ENCODE results near the gene SORCS2.

Gene SORCS2

DNA sequence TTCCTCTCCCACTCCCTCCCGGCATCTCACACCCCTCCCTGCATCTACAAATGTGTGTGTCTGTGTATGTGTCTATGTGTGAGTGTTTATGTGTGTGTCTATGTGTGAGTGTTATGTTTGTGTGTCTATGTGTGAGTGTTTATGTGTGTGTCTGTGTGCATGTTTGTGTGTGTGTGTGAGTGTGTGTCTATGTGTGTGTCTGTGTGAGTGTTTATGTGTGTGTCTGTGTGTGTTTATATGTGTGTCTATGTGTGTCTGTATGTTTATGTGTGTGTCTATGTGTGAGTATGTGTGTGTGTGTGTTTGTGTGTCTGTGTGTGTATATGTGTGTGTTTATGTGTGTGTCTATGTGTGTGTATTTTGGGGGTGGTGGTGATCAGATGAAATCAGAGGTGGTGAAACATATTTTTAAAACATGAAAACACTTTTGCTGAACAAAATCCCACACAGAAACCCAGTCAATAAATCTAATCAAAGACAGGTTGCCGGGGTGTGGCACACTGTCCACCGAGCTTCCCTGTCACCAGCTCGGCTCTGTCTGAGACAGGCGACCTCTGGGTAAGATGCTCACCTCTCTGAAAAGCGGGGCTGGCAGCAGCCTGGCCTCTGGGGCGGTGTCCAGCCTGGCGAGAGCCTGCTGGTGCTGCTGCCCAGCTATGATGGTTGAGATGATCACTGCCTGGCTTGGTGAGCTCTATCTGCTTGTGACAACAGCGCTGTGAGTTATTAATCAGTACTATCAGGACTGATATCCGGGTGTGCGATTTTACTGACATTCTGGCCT is 429.1 kb downstream of the SORCS2 start:
- in situ Hi-C loops (cut with MboI; ENCODE audit: low sequenced_read_pairs), result no loop called here

GRCh38 chr4:7622371-7622770 is 430.0 kb downstream of the SORCS2 start:
- in situ Hi-C loops (cut with MboI; ENCODE audit: low sequenced_read_pairs), result no loop called here

DNA sequence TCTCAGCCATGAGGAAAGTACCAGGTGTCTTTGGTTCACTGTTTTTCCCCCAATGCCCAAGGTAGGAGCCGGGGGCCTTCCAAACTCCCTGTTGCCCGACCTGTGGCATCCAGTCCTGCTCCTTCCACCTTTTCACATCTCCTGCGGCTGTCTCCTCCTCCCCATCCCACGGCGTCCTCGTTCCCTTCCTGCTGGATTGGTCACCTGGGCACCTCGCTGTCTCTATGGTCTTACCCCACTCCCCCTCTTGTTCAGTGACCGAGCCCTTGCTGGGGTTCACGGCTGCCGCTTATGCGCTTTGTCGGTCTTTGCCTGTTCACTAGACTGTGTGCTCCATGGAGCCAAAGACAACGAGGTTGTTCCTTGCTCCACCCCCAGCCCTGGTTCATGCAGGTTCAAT is 431.1 kb downstream of the SORCS2 start:
- in situ Hi-C loops (cut with MboI; ENCODE audit: low sequenced_read_pairs), result no loop called here

DNA sequence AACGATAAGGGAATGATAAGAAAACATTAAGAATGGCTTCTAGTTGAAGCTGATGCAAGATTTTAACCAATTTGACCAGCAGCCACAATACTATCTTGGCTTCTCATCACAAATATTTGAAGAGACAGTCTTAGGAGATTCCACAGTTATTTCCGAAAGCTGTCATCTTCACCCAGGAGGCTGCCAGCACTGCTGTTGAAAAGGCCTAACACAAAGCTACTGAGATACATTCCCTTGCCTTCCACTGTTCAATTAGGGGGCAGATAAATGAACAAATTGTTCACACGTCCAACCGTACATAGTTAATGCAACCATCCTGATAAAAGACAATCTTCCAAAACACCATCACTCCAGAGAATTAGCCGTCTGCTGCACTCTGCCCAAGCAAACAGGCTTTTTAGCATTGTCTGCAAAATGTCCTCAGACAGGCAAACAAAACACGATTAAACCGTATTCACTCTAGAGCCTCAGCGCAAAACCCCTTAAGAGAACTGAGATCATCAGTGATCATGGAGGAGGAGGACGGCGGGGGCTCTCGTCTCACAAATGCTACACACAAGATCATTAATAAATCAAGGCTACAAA is 432.1 kb downstream of the SORCS2 start:
- in situ Hi-C loops (cut with MboI; ENCODE audit: low sequenced_read_pairs), result no loop called here

DNA sequence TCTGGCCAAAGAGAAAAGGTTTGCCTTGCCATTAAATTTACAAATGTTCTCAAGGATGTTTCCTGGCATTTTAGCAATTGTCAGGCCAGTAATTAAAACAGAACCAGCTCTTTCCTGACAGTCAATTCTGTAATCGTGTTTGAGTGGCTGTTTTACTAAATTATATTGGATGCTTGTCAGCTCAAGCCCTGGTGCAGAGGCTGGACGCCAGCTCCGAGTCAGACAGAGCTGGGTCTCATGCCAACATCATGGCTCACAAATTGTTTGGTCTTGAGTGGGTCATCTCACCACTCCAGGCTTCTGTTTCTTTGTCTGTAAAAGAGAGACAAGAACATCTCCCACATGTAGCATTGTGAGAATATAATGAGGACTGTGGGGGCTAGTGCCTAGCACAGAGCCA is 432.7 kb downstream of the SORCS2 start:
- in situ Hi-C loops (cut with MboI; ENCODE audit: low sequenced_read_pairs), result no loop called here

GRCh38 chr4:7626531-7626930 is 434.2 kb downstream of the SORCS2 start:
- in situ Hi-C loops (cut with MboI; ENCODE audit: low sequenced_read_pairs), result no loop called here

DNA sequence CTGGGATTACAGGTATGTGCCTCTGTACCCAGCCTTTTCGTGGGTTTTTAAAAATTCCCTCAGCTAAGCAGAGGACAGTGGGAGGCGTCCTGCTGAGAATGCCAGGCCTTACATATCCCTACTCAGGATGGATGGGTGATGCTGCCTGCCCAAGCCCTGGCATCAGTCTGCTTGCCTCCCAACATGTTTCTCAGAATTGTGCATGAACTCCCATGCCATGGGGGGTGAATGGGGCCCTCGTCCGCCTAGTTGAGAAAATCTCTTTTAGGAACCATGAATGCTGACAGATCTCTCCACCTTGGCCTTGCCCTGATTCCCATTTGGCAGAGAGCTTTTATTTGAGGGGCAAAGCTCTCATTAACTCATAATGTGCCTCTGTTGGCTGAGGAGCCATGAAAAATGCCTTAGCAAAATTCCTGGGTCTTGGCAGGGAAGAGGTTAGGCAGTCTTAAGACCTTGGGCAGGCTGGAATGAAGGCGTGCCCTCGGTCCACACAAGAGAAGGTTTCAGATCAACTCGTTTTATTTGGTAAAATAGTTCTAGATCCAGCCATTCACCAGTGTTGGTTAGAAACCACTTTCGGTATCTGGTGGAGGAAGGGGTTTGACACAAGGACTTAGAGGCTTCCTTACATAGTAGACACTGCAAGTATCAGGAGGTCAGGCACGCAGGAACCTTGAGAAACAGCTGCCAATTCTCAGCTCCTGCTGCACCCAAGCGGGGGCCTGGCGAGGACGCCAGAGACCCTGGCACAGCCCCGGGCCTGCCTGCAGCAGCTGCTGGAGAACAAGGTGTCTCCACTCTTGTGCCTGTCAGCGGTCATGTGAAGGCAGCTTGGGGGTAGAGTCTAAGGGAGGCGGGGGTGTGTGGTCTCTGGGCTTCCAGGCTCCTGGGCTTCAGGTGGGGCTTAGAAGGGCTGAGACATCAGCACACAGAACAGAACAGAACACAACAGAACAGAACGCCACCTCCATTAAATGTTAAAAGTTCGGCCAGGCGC is 435.2 kb downstream of the SORCS2 start:
- in situ Hi-C loops (cut with MboI; ENCODE audit: low sequenced_read_pairs), result no loop called here

DNA sequence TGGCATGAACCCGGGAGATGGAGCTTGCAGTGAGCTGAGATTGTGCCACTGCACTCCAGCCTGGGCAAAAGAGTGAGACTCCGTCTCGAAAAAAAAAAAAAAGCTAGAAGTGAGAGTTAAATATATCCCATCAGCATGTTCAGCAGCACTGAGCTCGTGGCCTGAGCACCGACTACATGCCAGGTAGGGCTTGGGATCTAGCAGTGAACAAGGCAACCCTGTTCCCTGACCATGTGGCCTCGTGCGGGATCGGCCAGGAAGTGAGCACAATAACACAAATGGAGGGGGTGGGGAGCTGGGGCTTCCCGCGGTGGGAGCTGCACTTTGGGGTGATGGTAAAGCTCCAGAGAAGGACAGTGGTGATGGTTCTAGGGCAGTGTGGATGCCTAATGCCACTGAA is 436.1 kb downstream of the SORCS2 start:
- in situ Hi-C loops (cut with MboI; ENCODE audit: low sequenced_read_pairs), result no loop called here

GRCh38 chr4:7629501-7630254 is 437.3 kb downstream of the SORCS2 start:
- in situ Hi-C loops (cut with MboI; ENCODE audit: low sequenced_read_pairs), result no loop called here

DNA sequence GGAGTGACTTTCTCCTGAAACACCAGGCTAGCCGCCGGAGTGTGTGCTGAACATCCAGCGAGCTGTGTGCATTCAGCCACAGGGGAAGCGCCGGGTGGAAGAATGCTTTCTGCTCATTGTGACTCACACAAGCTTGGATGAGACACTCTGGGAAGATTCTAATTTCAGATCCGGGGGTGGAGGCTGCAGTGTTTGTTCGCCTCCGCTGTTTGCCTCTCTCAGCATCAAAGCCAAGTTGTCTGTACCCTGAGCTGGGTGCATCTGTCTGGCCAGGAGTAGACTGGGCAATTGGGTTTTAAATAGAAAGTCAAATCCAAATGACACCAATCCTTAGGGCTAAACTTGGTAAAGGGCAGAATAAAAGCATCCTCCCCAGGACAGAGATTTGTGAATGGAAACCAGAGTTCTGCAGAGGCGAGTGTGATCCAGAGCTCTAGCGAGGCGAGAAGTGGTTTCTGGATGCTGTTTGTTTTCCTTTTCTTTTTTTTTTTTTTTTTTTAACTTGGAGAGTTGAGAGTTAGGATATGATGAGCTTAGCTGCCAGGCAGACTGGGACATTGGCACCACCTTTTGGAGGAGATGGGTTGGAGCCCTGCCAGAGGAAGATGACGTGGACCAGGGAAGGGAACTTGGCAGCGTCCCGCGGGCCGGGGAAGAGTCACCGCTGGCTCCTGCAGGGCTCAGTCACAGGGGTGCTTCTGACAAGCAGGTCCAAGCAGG is 438.4 kb downstream of the SORCS2 start:
- in situ Hi-C loops (cut with MboI; ENCODE audit: low sequenced_read_pairs), result no loop called here

GRCh38 chr4:7631288-7632014 is 439.1 kb downstream of the SORCS2 start:
- in situ Hi-C loops (cut with MboI; ENCODE audit: low sequenced_read_pairs), result no loop called here

DNA sequence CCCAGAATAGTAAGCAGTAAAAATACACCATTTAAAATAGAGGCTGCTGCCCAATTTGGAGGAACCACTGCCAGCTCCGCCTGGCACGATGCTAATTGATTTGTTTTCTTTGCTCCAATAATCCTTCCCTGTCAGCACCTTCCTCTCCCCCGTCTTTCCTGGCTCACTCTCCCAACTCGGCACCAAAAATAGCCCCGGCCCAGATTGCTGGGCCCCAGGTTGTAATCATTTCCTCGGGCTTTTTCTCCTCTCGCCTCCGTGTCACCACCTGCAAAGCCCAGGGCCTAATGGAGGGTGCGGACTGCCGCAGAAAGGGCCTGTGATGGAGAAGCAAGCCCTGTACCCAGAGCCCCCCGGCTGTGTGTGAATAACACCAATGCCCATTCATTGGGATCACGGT is 440.0 kb downstream of the SORCS2 start:
- in situ Hi-C loops (cut with MboI; ENCODE audit: low sequenced_read_pairs), result no loop called here

DNA sequence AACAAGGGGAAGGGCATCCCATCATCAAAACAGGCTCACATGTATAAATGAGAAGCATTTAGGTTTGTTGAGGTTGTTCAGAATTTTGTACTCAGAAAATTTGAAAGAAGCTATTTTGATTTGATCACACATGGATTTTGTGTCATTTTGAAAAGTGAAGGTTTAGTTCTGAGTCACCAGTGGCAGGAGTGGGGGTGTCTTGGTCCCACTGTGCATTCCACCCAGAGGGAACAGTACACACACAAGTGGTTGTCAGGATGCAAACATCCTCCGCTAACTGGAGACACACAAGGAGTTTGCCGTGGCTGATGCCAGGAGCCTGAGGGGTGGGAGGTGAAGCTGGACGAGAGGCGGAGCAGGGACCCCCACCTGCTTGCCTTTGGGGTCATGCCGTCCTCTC is 440.6 kb downstream of the SORCS2 start:
- in situ Hi-C loops (cut with MboI; ENCODE audit: low sequenced_read_pairs), result no loop called here

DNA sequence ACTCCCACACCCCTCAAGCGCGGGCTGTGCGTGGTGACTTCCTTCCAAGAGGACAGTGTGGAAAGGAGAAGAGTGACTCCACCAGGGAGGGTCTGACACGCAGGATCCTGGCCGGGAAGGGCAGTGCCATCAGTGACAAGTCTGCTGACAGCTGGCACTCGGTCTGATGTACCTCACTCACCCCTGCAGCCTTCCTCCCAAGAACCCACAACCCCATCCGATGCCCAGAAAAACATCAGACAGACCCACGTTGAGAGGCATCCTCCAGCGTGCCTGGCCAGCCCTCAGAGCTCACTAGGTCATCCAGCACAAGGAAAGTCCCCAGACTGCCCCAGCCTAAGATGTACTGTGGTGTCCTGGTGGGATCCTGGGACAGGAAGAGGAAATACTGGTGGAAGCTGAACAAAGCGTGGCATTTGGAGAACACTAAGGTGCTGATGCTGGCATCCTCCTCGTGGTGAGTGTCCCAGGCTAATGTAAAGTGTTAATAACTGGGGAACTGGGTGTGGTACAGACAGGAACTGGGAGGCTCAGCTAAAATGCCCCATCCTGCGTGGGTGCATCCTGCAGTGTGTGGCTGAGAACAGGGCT is 442.4 kb downstream of the SORCS2 start:
- in situ Hi-C loops (cut with MboI; ENCODE audit: low sequenced_read_pairs), result no loop called here

DNA sequence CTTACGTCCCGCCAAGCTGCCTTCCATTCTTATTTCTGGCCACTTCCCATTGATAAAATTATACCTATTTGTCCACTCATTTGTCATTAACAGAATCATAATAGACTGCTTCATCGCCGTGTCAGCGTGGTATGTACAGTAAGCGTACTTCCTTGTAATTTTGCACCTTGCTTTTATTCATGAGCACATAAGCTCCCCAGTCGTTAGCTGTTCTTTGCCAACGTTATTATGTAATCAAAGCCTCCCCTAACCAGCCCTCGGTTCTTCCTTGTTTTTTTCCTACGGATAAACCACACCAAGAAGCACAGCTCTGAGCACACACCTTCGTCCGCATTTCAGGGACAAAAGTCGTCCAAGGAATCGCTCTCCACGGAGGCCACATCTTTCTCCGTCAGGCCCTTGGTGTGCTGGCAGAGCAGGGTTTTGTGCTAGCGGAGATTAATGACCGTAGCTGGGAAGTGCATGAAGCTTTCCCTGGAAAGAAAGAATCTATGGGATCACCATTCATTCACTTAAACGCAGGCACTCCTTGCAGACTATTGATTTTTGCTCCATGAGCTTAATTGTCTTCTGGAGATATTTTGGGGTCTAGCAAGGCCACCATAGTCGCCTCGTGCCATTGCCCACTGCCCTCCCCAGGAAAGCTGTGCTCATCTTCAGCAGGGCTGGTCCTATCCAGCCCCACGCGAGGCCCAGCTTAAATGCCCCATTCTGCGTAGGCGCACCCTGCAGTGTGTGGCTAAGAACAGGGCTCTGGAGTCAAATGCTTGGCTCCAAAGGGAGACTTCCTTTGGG is 443.3 kb downstream of the SORCS2 start:
- in situ Hi-C loops (cut with MboI; ENCODE audit: low sequenced_read_pairs), result no loop called here

DNA sequence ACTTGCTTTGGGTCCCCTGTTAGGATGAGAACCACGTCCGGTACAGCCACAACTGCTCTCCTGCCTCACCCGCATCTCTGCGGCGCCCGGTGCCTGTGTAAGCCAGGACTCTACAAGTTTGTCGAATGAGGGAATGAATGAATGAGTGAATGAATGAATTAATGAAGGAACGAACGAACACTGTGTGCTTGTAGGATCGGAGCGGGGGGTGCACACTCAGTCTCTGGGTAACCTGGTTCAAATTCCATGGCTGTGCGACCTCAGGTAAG is 443.8 kb downstream of the SORCS2 start:
- in situ Hi-C loops (cut with MboI; ENCODE audit: low sequenced_read_pairs), result no loop called here

DNA sequence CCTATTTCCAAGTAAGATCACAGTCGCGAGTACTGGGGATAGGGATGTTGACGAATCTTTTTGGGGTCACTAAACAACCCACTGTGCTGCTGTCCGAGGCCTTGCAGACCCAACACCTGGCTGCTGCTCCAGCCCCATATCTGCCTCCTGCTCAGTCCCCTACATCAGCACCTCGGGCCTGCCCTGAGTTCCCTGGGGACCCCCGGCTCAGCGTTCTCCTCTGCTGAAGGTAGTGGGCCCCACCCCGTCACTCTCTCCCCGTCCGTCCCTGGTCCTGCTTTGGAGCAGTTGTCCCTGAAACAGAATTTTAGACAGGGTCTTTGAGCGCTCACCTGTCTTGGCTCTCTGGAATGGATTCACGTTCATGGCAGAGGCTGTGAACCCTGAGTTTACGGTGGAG is 444.8 kb downstream of the SORCS2 start:
- in situ Hi-C loops (cut with MboI; ENCODE audit: low sequenced_read_pairs), result no loop called here

DNA sequence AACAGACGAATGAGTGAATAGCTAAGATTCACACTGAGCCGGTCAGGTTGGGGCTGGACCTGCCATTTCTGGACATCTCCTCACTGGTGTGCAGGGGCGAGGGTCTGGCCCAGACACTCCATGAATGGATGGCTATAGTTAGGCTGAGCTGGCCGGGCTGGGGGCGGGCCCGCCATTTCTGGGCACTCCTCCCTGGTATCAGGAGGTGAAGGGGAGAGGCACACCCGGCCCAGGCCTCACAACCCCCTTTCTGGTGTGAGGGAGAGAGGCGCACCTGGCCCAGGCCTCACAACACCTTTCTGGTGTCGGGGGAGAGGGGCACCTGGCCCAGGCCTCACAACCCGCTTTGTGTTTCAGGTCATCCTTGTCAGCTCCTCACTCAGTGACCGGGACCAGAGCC is 445.6 kb downstream of the SORCS2 start:
- in situ Hi-C loops (cut with MboI; ENCODE audit: low sequenced_read_pairs), result no loop called here

GRCh38 chr4:7638489-7638888 is 446.2 kb downstream of the SORCS2 start:
- in situ Hi-C loops (cut with MboI; ENCODE audit: low sequenced_read_pairs), result no loop called here
